ENCODE results near the gene SPRY2. TPM values are rescaled to one million over a fixed set of nuclear protein-coding genes. Genes with fewer than 3 reads are reported as not detected.

The SPRY2 gene
- total and polyA plus RNA-seq, 2 of the 13 experiments (the other 11 are each of a cell fraction or from before 2014, with no cell fraction given): 7.4 to 25.1 TPM

DNA sequence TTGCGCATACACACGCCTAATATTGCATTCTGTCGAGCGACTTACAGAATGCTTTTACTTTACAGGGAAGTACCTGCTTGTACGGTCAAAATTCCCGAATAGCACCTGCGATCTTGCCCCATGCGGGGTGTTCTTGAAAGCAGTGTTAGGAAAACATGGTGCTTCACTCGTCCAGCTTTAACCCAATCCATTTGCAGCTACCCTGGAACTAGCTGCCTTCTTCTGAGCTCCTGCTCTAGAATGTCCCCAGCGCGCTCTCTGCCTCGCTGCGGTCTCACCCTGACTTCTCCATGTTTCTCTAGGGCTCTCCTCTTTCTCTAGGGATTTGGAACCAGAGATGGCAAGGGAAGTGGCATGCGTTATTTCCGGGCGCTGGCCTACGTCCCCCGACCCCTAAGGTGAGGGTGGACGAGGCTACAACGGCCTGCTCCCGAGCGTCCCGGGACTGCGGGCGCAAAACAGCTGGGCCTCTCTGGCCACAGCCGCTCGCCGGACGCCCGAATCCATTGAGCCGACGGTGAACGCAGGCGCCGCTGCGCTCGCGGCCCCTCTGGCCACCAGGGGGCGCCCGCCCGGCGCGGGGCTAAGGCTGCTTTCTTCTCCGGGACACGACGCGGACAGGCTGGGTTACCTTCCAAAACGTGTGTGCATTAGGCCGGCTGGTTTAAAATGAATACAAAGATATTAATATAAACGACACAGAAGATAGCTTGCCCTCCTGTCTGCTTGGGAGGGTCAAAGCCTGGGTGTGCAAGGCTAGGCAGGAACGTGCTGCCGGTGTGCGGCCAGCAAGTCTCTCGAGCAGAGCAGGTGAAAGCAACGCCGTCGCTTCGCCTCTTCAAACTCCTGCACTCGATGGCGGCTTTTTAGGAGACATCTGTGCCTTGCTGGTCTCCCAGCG, 1.8 kb upstream of the SPRY2 start (continued):
- TF ChIP-seq, protein P1, sequence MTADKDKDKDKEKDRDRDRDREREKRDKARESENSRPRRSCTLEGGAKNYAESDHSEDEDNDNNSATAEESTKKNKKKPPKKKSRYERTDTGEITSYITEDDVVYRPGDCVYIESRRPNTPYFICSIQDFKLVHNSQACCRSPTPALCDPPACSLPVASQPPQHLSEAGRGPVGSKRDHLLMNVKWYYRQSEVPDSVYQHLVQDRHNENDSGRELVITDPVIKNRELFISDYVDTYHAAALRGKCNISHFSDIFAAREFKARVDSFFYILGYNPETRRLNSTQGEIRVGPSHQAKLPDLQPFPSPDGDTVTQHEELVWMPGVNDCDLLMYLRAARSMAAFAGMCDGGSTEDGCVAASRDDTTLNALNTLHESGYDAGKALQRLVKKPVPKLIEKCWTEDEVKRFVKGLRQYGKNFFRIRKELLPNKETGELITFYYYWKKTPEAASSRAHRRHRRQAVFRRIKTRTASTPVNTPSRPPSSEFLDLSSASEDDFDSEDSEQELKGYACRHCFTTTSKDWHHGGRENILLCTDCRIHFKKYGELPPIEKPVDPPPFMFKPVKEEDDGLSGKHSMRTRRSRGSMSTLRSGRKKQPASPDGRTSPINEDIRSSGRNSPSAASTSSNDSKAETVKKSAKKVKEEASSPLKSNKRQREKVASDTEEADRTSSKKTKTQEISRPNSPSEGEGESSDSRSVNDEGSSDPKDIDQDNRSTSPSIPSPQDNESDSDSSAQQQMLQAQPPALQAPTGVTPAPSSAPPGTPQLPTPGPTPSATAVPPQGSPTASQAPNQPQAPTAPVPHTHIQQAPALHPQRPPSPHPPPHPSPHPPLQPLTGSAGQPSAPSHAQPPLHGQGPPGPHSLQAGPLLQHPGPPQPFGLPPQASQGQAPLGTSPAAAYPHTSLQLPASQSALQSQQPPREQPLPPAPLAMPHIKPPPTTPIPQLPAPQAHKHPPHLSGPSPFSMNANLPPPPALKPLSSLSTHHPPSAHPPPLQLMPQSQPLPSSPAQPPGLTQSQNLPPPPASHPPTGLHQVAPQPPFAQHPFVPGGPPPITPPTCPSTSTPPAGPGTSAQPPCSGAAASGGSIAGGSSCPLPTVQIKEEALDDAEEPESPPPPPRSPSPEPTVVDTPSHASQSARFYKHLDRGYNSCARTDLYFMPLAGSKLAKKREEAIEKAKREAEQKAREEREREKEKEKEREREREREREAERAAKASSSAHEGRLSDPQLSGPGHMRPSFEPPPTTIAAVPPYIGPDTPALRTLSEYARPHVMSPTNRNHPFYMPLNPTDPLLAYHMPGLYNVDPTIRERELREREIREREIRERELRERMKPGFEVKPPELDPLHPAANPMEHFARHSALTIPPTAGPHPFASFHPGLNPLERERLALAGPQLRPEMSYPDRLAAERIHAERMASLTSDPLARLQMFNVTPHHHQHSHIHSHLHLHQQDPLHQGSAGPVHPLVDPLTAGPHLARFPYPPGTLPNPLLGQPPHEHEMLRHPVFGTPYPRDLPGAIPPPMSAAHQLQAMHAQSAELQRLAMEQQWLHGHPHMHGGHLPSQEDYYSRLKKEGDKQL (CRISPR knock-in tag; IDR thresholded peaks at IDR 0.05; ENCODE audit: low read depth): no peak
- TF ChIP-seq MYNN (CRISPR knock-in tag; IDR thresholded peaks at IDR 0.05; ENCODE audit: low read depth): no peak
- TF ChIP-seq ZFP90 (CRISPR knock-in tag; IDR thresholded peaks at IDR 0.05; ENCODE audit: borderline replicate concordance): peak; percentile 51; the same call in 1 of the 2 replicates
- TF ChIP-seq ZKSCAN1 (IDR thresholded peaks at IDR 0.05; ENCODE audit: low read length): no peak
- TF ChIP-seq KAT7 (CRISPR knock-in tag; IDR thresholded peaks at IDR 0.05; ENCODE audit: borderline replicate concordance): peak; percentile 82
- TF ChIP-seq ZNF782 (CRISPR knock-in tag; IDR thresholded peaks at IDR 0.05; ENCODE audit: borderline replicate concordance): peak; percentile 72; the same call in 1 of the 2 replicates
- TF ChIP-seq ZMYM2 (CRISPR knock-in tag; IDR thresholded peaks at IDR 0.05): peak; percentile 74
- TF ChIP-seq ERF (CRISPR knock-in tag; IDR thresholded peaks at IDR 0.05): 0 out of 2 replicates have a peak, but pooled peaks have one; percentile 75
- no peak for TF ChIP-seq ZFP36 (IDR thresholded peaks at IDR 0.05; ENCODE audit: borderline replicate concordance, low read depth, low read length, partially characterized antibody)
- TF ChIP-seq, protein P2, sequence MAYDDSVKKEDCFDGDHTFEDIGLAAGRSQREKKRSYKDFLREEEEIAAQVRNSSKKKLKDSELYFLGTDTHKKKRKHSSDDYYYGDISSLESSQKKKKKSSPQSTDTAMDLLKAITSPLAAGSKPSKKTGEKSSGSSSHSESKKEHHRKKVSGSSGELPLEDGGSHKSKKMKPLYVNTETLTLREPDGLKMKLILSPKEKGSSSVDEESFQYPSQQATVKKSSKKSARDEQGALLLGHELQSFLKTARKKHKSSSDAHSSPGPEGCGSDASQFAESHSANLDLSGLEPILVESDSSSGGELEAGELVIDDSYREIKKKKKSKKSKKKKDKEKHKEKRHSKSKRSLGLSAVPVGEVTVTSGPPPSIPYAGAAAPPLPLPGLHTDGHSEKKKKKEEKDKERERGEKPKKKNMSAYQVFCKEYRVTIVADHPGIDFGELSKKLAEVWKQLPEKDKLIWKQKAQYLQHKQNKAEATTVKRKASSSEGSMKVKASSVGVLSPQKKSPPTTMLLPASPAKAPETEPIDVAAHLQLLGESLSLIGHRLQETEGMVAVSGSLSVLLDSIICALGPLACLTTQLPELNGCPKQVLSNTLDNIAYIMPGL (CRISPR knock-in tag; IDR thresholded peaks at IDR 0.05; ENCODE audit: borderline replicate concordance in 1 of 2, low read depth in 1 of 2): peak; percentile 97
- TF ChIP-seq PHF21A (CRISPR knock-in tag; IDR thresholded peaks at IDR 0.05): peak; percentile 89
- peak; percentile 83 for TF ChIP-seq POLR2G (IDR thresholded peaks at IDR 0.05; ENCODE audit: low read depth, low read length)
- TF ChIP-seq ZNF331 (CRISPR knock-in tag; IDR thresholded peaks at IDR 0.05): peak; percentile 80; the same call in 1 of the 2 replicates
- TF ChIP-seq, protein P3, sequence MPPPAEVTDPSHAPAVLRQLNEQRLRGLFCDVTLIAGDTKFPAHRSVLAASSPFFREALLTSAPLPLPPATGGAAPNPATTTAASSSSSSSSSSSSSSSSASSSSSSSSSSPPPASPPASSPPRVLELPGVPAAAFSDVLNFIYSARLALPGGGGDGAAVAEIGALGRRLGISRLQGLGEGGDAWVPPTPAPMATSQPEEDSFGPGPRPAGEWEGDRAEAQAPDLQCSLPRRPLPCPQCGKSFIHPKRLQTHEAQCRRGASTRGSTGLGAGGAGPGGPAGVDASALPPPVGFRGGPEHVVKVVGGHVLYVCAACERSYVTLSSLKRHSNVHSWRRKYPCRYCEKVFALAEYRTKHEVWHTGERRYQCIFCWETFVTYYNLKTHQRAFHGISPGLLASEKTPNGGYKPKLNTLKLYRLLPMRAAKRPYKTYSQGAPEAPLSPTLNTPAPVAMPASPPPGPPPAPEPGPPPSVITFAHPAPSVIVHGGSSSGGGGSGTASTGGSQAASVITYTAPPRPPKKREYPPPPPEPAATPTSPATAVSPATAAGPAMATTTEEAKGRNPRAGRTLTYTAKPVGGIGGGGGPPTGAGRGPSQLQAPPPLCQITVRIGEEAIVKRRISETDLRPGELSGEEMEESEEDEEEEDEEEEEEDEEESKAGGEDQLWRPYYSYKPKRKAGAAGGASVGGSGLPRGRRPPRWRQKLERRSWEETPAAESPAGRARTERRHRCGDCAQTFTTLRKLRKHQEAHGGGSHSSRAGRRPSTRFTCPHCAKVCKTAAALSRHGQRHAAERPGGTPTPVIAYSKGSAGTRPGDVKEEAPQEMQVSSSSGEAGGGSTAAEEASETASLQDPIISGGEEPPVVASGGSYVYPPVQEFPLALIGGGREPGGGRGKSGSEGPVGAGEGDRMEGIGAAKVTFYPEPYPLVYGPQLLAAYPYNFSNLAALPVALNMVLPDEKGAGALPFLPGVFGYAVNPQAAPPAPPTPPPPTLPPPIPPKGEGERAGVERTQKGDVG (CRISPR knock-in tag; IDR thresholded peaks at IDR 0.05; ENCODE audit: borderline replicate concordance): no peak
- no peak for TF ChIP-seq NPAS2 (CRISPR knock-in tag; IDR thresholded peaks at IDR 0.05; ENCODE audit: borderline replicate concordance)
- 0 out of 2 replicates have a peak, but pooled peaks have one; percentile 40 for TF ChIP-seq ATF7-NPFF (CRISPR knock-in tag; IDR thresholded peaks at IDR 0.05; ENCODE audit: low read depth)
- TF ChIP-seq, protein P4, sequence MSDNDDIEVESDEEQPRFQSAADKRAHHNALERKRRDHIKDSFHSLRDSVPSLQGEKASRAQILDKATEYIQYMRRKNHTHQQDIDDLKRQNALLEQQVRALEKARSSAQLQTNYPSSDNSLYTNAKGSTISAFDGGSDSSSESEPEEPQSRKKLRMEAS (IDR thresholded peaks at IDR 0.05): peak; percentile 84

All from HepG2 (cell line).